AG10803 (cell line): ENCODE measurements around the gene AGAP1.

Experiments used
- DNase-seq: peaks from one replicate; pipeline ENCODE4 v3.0.0; 2010; ENCODE audit warnings: low read depth
- H3K4me3 ChIP-seq: 2 replicates; pipeline ENCODE4 v1.5.1; 2011; ENCODE audit warnings: mild to moderate bottlenecking, low read length, control low read depth
- CTCF ChIP-seq: conservative IDR thresholded peaks from 2 replicates; pipeline ENCODE4 v1.5.1; 2011; ENCODE audit warnings: mild to moderate bottlenecking, low read length, control low read depth, inconsistent platforms

The AGAP1 gene

GRCh38 chr2:236021499-236022057 lies 527.7 kb downstream of the AGAP1 start:
- no peak overlapping the region for H3K4me3 ChIP-seq
- DNase-seq = peak; percentile 16
- TF ChIP-seq CTCF = no peak

- no peak for DNase-seq
- no peak for TF ChIP-seq CTCF
- H3K4me3 ChIP-seq = no peak overlapping the region
These were observed 528.3 kb downstream of the AGAP1 start for GRCh38 chr2:236022128-236022527.

- DNase-seq = no peak
- TF ChIP-seq CTCF = no peak
These were observed 532.0 kb downstream of the AGAP1 start for GRCh38 chr2:236025892-236026291.

GRCh38 chr2:236026841-236027240 lies 533.0 kb downstream of the AGAP1 start:
- no peak for TF ChIP-seq CTCF

More at GRCh38 chr2:236025892-236026291, 532.0 kb downstream of the AGAP1 start:
- H3K4me3 ChIP-seq = no peak overlapping the region

GRCh38 chr2:236028066-236028465 lies 534.2 kb downstream of the AGAP1 start:
- no peak overlapping the region for H3K4me3 ChIP-seq
- no peak for DNase-seq
- TF ChIP-seq CTCF = no peak

More at GRCh38 chr2:236026841-236027240, 533.0 kb downstream of the AGAP1 start:
- no peak overlapping the region for H3K4me3 ChIP-seq
- no peak for DNase-seq

- DNase-seq = no peak
- H3K4me3 ChIP-seq = no peak overlapping the region
- TF ChIP-seq CTCF = no peak
These were observed 539.6 kb downstream of the AGAP1 start for GRCh38 chr2:236033462-236033861.

GRCh38 chr2:236034974-236035373 lies 541.1 kb downstream of the AGAP1 start:
- DNase-seq = no peak
- no peak overlapping the region for H3K4me3 ChIP-seq
- TF ChIP-seq CTCF = no peak
